Kidney epithelial cell (primary cell): ENCODE measurements around the gene URB1. TPM values are rescaled to one million over a fixed set of nuclear protein-coding genes. Genes with fewer than 3 reads are reported as not detected.
A peak's percentile ranks its signal among the peaks of the same experiment; 100 is the strongest.

Experiments
- DNase-seq: peaks from one replicate; pipeline ENCODE4 v3.0.0-alpha.2; 2010; ENCODE audit warnings: low read depth
- H3K27me3 ChIP-seq: 2 replicates; pipeline ENCODE4 v1.6.0; 2011; ENCODE audit warnings: low read length; ENCODE audit not compliant: control insufficient read depth, insufficient read depth
- H3K36me3 ChIP-seq: 2 replicates; pipeline ENCODE4 v1.5.1; 2011; ENCODE audit warnings: low read length; ENCODE audit not compliant: control insufficient read depth, insufficient read depth
- H3K4me3 ChIP-seq: 2 replicates; pipeline ENCODE4 v1.5.1; 2011; ENCODE audit warnings: low read depth, mild to moderate bottlenecking, control low read depth, low read length
- CTCF ChIP-seq: IDR thresholded peaks from 2 replicates; pipeline ENCODE4 v1.5.1; 2011; ENCODE audit warnings: mild to moderate bottlenecking, moderate library complexity, low read length, control low read depth, inconsistent platforms; ENCODE audit not compliant: insufficient read depth, poor library complexity, severe bottlenecking
- total RNA-seq: library from RNA; depleted of rRNA; stranded (reverse); fragments of >200 nt; gene quantifications from 2 replicates; pipeline ENCODE4 v1.2.3, GENCODE V29; 2015

The URB1 gene
- total RNA-seq, 1 donor from 2014 or later, result 17.8 TPM

GRCh38 chr21:32308696-32309095 is 84.1 kb downstream of the URB1 start:
- no peak for DNase-seq
- no peak overlapping the region for H3K4me3 ChIP-seq
- no peaks in the 10 kb centered on the region for H3K27me3 ChIP-seq
- peaks cover 2% of the 10 kb centered on the region for H3K36me3 ChIP-seq
- no peak for TF ChIP-seq CTCF

GRCh38 chr21:32307706-32308105 is 85.1 kb downstream of the URB1 start:
- Histone ChIP-seq H3K27me3 (no peaks in the 10 kb centered on the region), H3K4me3 (no peak overlapping the region), H3K36me3 (peaks cover 2% of the 10 kb centered on the region)
- no peak for DNase-seq
- no peak for TF ChIP-seq CTCF

- no peaks in the 10 kb centered on the region for H3K27me3 ChIP-seq
- no peak for DNase-seq
- H3K4me3 ChIP-seq, result no peak overlapping the region
- peak; percentile 32 for TF ChIP-seq CTCF
- no peaks in the 10 kb centered on the region for H3K36me3 ChIP-seq
Measured at GRCh38 chr21:32306021-32306780, 86.6 kb downstream of the URB1 start.

- no peaks in the 10 kb centered on the region for H3K27me3 ChIP-seq
- no peaks in the 10 kb centered on the region for H3K36me3 ChIP-seq
- DNase-seq, result no peak
- TF ChIP-seq CTCF, result no peak
- H3K4me3 ChIP-seq, result no peak overlapping the region
Measured at GRCh38 chr21:32304998-32305397, 87.8 kb downstream of the URB1 start.

- TF ChIP-seq CTCF, result no peak
- no peak for DNase-seq
- no peak overlapping the region for H3K4me3 ChIP-seq
- no peaks in the 10 kb centered on the region for H3K36me3 ChIP-seq
- H3K27me3 ChIP-seq, result no peaks in the 10 kb centered on the region
Measured at GRCh38 chr21:32303385-32303784, 89.4 kb downstream of the URB1 start.

- no peak overlapping the region for H3K4me3 ChIP-seq
- H3K36me3 ChIP-seq, result no peaks in the 10 kb centered on the region
- no peak for DNase-seq
- TF ChIP-seq CTCF, result no peak
- no peaks in the 10 kb centered on the region for H3K27me3 ChIP-seq
Measured at GRCh38 chr21:32302560-32302959, 90.3 kb downstream of the URB1 start.
